ENCODE results near the gene C6orf136.
A peak's percentile ranks its signal among the peaks of the same experiment; 100 is the strongest.
"Not testable (repeated sequence)": the region's sequence is repeated elsewhere in the genome, so short reads cannot be mapped to it uniquely, and the experiment has no call there.

The C6orf136 gene

GRCh38 chr6:30615958-30616810, 30.7 kb upstream of the C6orf136 start:
- DNase-seq = peak; percentile 67 to 76

- peak; percentile 100 for DNase-seq
These were observed 29.9 kb upstream of the C6orf136 start, which contains the start of gene PPP1R10 for GRCh38 chr6:30616811-30617564. TSS of gene PPP1R10 (minus strand) at chr6:30617243. CDS start at chr6:30609944, 7,299 bp downstream.

- DNase-seq = peak; percentile 99
These were observed 29.2 kb upstream of the C6orf136 start, which contains the start of gene MRPS18B for GRCh38 chr6:30617565-30618269. TSS of gene MRPS18B (plus strand) at chr6:30617840. CDS start at chr6:30617866, 26 bp downstream.

DNA sequence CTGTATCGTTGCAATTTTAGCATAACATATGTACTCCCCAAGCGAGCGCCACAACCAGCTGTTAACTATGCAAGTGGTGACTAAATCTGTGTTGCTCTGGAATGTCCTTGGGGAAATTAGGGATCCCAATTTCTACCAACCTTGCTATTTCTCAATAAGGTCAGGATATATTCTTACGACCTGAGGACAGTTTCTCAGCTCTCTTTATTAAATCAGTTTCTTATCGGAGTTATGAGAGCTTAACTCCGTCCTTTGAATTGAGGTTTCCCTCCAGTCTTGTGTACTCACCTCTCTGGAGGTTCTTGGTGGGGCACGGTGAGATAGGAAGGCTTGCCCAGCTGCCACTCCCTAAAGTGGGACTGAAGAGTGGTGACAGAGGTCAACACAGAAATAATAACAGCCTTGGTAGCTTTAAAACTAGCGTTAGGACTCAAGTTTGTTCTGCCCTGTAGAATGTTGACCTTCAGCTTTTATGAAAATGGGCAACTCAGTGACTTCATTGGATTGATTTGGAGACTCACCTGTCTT, 28.6 kb upstream of the C6orf136 start:
- DNase-seq = no peak

DNA sequence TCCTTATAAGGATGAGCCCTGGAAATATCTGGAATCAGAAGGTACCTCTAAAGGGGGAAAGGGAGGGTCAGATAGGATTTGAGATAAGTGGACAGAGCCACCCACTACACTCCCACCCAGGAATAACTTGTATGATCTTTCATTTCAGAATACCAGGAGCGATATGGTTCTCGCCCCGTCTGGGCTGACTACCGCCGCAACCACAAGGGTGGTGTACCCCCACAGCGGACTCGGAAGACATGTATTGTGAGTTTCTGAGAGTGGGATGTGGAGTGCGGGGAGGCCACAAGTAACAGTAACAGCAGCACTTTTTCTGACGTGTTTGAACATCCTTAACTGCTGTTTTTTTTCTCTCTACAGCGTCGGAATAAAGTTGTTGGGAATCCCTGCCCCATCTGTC, 27.4 kb upstream of the C6orf136 start:
- no peak for DNase-seq

- no peak for DNase-seq
These were observed 21.4 kb upstream of the C6orf136 start for GRCh38 chr6:30625511-30625910.

- peak; percentile 91 to 92 for DNase-seq
These were observed 20.2 kb upstream of the C6orf136 start, which contains the start of gene ATAT1 for GRCh38 chr6:30626484-30627366. TSS of gene ATAT1 (plus strand) at chr6:30626874.

- no peak for DNase-seq
These were observed 11.1 kb upstream of the C6orf136 start for GRCh38 chr6:30635834-30636233.

DNA sequence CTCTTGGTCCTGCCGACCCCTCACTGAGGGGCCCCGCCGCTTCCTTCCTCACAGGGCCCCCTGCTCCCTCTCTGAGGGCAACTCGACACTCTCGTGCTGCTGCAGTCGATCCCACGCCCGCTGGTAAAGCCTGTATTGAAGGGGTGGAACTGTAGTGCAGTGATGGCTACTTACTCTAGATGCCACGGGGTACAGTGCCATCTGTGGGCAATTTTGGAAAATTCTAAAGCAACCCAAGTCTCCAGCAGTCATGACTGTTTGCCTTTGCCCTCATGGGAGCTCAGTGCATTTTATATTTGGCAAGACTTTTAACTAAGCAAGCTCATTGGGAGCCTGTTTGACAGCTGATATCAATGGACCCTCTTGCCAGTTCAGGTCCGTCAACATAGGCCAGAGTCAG, 6.5 kb upstream of the C6orf136 start:
- no peak for DNase-seq

DNA sequence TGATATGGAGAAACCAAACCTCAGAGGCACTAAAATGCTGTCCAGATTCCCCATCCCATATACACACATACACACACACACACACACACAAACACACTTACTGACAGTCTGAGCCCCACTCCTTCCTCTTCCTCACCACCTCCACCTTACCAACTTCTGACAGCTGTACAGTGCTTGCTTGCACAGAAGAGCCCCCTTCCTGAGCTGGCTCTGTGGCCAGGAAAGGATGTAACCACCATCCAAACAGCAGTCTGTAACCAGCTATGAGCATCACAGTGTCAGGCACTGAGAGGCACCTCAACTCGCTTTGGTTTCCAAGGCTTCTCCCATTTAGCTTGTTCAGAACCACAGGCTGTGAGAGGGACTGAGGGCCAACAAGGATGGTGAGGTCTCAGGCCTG, 5.9 kb upstream of the C6orf136 start:
- DNase-seq = no peak

DNA sequence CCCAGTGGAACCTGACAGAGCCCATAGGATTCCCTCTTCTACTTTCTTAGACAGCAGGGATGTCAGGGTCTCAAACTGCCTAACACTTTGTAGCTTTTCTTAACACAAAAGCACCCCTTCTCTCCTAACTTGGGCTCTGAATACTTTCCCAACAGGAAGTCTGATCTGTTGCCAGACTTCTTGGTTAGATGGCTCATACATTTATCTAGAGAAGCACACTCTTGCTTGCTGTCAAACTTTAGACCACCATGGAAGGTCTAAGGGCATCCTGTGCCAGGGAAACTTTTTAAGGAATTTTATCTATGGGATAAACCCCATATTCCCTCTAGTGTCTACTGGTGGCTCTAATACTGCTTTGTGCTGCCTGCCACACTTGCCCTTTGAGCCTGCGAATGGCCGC, 3.3 kb upstream of the C6orf136 start:
- DNase-seq = no peak

DNA sequence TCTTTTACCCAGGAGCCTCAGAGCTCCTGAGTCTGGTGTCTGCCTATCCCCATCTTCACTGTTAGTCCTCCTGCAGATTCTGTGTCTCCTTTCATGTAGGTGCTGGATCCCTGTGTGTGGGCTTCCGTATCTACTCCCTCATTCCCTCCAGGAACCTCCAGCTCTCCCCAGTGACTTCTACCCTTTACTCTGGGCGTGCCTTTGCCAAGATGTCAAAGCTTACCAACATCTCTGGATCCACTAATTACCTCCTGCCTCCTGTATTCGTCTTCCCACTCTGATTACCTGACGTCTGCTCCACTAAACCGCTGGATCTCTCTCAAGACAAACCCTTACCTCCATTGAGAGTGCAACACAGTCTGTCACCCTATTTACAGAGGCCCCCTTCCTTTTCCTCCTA, 2.2 kb upstream of the C6orf136 start:
- no peak for DNase-seq

- no peak for DNase-seq
These were observed 944 bp upstream of the C6orf136 start for GRCh38 chr6:30645989-30646388.

GRCh38 chr6:30647242-30648116, 546 bp downstream of the C6orf136 start:
- peak; percentile 75 for DNase-seq

DNA sequence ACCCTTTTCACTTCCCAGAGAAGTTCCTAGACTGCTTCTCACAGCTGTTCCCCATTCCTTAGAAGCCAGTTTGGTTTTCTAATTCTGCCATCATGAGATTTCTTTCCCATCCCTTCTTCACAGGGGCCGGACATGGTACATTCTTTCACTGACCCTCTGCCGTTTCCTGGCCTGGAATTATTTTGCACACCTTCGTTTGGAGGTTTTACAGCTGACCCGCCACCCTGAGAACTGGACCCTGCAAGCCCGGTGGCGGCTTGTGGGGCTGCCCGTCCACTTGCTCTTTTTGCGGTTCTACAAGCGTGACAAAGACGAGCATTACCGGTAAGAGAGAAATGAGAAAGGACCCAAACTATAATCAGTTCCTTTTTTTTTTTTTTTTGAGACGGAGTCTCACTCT, 4.2 kb downstream of the C6orf136 start:
- DNase-seq = no peak

DNA sequence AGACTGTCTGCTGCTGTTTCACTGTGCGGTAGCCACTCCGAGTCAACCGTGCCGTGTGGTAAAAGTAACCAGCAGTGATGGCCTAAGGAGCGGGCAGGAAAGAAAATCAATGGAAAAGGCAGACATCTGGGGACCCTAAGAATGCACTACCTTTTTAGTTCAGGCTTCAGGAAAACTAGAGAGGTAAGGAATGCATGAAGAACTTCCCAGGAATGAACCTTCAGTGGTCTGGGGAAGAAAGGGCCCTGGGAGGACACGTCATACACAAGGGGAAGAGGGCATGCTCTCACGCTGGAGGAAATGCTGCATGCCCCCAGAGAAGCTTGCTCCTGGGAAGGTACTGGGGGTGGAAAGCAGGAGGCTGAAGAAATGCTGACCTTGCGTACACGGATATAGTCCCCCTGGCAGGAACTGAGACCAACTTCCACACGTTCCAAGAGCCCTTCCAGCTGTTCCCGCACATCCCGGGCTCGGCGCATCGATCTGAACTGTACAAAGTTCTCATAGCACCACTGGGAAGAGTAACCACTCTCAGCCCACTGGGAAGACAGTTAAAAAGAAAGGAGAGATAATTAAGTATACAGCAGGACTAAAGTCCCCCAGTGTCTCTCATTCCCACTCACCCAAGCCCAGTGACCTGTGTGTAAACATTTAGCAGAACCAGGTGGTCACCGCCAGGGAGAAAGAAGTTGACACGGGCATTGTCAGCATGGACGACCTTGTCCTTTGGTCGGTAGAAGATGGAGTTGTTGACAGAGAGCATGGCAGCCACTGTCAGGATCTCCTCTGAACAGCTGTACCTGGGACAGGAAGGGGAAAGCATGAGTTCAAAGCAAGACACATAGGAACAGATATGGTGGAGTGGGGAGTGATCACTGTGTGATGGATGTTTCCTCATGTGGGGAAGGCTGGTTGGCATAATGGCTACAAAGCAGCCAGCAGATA, 8.1 kb downstream of the C6orf136 start:
- DNase-seq = no peak

GRCh38 chr6:30655743-30656094, 8.8 kb downstream of the C6orf136 start:
- no peak for DNase-seq

DNA sequence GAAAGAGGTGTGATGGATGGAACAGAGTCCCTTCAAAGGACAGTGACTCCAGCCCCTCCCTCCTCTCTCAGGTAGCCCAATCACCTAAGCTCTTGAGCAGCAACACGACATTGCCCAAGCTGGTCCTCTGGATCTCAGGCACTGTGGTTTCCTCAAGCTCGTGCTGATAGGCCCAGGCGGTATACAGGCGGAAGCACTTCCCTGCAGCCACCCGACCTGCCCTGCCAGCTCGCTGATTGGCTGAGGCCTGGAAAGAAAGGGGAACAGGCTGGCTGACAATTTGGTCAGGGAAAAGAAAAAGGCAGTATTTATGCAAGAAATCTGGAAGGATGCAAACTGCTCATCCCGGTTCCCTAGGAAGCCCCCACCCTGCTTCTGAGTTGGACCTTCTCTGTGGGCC, 9.6 kb downstream of the C6orf136 start:
- peak in 1 of 2 donors; percentile 48 for DNase-seq

DNA sequence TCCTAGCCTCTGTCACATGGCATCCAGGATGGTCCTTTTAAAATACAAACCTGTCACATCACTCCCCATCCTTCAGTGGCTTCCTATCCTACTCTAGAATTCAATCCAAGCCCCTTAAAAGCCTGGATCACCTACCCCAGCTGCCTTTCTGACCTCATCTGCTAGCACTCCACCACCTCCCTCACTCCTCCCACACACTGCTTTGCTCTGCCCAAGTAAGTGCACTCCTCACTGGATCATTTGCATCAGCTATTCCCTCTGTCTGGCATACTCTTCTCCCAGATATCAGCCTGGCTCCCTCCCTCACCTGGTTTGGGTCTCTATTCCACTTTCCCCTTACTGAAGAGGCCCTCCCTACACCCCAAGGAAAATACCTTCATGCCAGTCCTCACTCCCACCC, 10.5 kb downstream of the C6orf136 start:
- no peak for DNase-seq

GRCh38 chr6:30657922-30658321, 11.0 kb downstream of the C6orf136 start:
- not testable (repeated sequence) for DNase-seq
